ENCODE measurements around the gene GPR32. TPM values are rescaled to one million over a fixed set of nuclear protein-coding genes. Genes with fewer than 3 reads are reported as not detected.

The GPR32 gene
- total and polyA plus RNA-seq, 10 of the 15 experiments (the other 5 are each of a cell fraction or from before 2014, with no cell fraction given): not detected

GRCh38 chr19:50772476-50772875 is 2.2 kb downstream of the GPR32 start:
- Histone ChIP-seq H3K79me2 (ENCODE audit: control insufficient read depth, insufficient read depth, low read length) (no peaks in the 10 kb centered on the region), H3K9me3 (replicated peaks; ENCODE audit: control insufficient read depth, insufficient read depth, low read length) (no peaks in the 10 kb centered on the region), H3K27ac (ENCODE audit: control insufficient read depth, insufficient read depth) (no peak overlapping the region), H3K27me3 (replicated peaks in 1 of 2; ENCODE audit: control insufficient read depth in 2 of 2, insufficient read depth in 2 of 2, low read length in 1 of 2) (peaks cover under 1% of the 10 kb centered on the region in 2 experiments; a peak in 3 of 4 replicates), H4K20me1 (ENCODE audit: control insufficient read depth, insufficient read depth) (no peaks in the 10 kb centered on the region), H3K9ac (ENCODE audit: control insufficient read depth, insufficient read depth, low read length) (no peak overlapping the region), H3K4me3 (no peak overlapping the region), H3K36me3 (ENCODE audit: control insufficient read depth in 2 of 2, insufficient read depth in 2 of 2, low read length in 1 of 2) (no peaks in the 10 kb centered on the region), H3K4me2 (ENCODE audit: control insufficient read depth, insufficient read depth) (no peak overlapping the region), H2AFZ (ENCODE audit: control insufficient read depth, low read depth, low read length) (no peak overlapping the region), H3K4me1 (ENCODE audit: control insufficient read depth, insufficient read depth, low read length) (no peaks in the 10 kb centered on the region)
- 0% methylated on average over 2 of the region's 2 CpGs for WGBS (ENCODE audit: insufficient coverage, insufficient replicate concordance, low lambda C conversion rate, missing lambda C conversion rate)
- no TSS peak for BruUV-seq (replicated peaks)
- peak; percentile 45; the same call in 1 of the 3 replicates for ATAC-seq
- ChIA-PET POLR2A (no interaction called here), CTCF (interaction anchor here (1.4 kb wide), 1 partner anchor 216 kb away, joined by 3 read pairs; no protein-coding TSS in a partner anchor), RAD21 (ENCODE audit: unreplicated experiment) (no interaction called here), SMC1A (ENCODE audit: uncharacterized antibody, unreplicated experiment) (no interaction called here)
- intact Hi-C loops (cut with micrococcal nuclease; ENCODE audit: unreplicated experiment) (no loop called here), in situ Hi-C loops (cut with MboI) (no loop called here)
- no peak for DNase-seq (ENCODE audit: low read depth, low spot score)
- FAIRE-seq: peak; percentile 41
- TF ChIP-seq, protein P1, sequence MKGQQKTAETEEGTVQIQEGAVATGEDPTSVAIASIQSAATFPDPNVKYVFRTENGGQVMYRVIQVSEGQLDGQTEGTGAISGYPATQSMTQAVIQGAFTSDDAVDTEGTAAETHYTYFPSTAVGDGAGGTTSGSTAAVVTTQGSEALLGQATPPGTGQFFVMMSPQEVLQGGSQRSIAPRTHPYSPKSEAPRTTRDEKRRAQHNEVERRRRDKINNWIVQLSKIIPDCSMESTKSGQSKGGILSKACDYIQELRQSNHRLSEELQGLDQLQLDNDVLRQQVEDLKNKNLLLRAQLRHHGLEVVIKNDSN (IDR thresholded peaks at IDR 0.05; ENCODE audit: borderline replicate concordance, extremely low read length, insufficient read depth, low read depth, low read length): peak; percentile 47
- TF ChIP-seq NFYB (IDR thresholded peaks at IDR 0.05; ENCODE audit: insufficient read depth, low read depth, low read length): peak; percentile 97
- TF ChIP-seq JUND (IDR thresholded peaks at IDR 0.05; ENCODE audit: low read depth, low read length): no peak
- TF ChIP-seq SIX5 (IDR thresholded peaks at IDR 0.05; ENCODE audit: low read depth, low read length, severe bottlenecking): peak; percentile 65
- no peak for TF ChIP-seq IKZF2 (IDR thresholded peaks at IDR 0.05)
- TF ChIP-seq, protein P2, sequence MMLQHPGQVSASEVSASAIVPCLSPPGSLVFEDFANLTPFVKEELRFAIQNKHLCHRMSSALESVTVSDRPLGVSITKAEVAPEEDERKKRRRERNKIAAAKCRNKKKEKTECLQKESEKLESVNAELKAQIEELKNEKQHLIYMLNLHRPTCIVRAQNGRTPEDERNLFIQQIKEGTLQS (IDR thresholded peaks at IDR 0.05; ENCODE audit: borderline replicate concordance, extremely low read depth, low read depth, low read length): peak; percentile 6; the same call in 1 of the 2 replicates
- TF ChIP-seq, protein P3, sequence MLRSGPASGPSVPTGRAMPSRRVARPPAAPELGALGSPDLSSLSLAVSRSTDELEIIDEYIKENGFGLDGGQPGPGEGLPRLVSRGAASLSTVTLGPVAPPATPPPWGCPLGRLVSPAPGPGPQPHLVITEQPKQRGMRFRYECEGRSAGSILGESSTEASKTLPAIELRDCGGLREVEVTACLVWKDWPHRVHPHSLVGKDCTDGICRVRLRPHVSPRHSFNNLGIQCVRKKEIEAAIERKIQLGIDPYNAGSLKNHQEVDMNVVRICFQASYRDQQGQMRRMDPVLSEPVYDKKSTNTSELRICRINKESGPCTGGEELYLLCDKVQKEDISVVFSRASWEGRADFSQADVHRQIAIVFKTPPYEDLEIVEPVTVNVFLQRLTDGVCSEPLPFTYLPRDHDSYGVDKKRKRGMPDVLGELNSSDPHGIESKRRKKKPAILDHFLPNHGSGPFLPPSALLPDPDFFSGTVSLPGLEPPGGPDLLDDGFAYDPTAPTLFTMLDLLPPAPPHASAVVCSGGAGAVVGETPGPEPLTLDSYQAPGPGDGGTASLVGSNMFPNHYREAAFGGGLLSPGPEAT (IDR thresholded peaks at IDR 0.05; ENCODE audit: low read depth): no peak
- no peak for TF ChIP-seq MTA3 (IDR thresholded peaks at IDR 0.05; ENCODE audit: borderline replicate concordance, low read length)
- TF ChIP-seq STAT1 (conservative IDR thresholded peaks at IDR 0.05): no peak
- TF ChIP-seq ZNF622 (IDR thresholded peaks at IDR 0.05): no peak
- TF ChIP-seq ZNF274 (IDR thresholded peaks at IDR 0.05; ENCODE audit: insufficient read depth, insufficient read length): no peak
- TF ChIP-seq, protein P4, sequence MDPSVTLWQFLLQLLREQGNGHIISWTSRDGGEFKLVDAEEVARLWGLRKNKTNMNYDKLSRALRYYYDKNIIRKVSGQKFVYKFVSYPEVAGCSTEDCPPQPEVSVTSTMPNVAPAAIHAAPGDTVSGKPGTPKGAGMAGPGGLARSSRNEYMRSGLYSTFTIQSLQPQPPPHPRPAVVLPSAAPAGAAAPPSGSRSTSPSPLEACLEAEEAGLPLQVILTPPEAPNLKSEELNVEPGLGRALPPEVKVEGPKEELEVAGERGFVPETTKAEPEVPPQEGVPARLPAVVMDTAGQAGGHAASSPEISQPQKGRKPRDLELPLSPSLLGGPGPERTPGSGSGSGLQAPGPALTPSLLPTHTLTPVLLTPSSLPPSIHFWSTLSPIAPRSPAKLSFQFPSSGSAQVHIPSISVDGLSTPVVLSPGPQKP (IDR thresholded peaks at IDR 0.05; ENCODE audit: low read depth, low read length): no peak
- TF ChIP-seq RAD51 (IDR thresholded peaks at IDR 0.05): peak; percentile 48; the same call in 1 of the 2 replicates
- peak; percentile 63 for TF ChIP-seq HCFC1 (IDR thresholded peaks at IDR 0.05; ENCODE audit: low read length)
- TF ChIP-seq, protein P5, sequence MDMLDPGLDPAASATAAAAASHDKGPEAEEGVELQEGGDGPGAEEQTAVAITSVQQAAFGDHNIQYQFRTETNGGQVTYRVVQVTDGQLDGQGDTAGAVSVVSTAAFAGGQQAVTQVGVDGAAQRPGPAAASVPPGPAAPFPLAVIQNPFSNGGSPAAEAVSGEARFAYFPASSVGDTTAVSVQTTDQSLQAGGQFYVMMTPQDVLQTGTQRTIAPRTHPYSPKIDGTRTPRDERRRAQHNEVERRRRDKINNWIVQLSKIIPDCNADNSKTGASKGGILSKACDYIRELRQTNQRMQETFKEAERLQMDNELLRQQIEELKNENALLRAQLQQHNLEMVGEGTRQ (IDR thresholded peaks at IDR 0.05; ENCODE audit: borderline replicate concordance, low read depth, low read length): peak; percentile 26

Data from GM12878 (cell line).